ENCODE data around the gene LMTK3.
"Not testable (repeated sequence)": the region's sequence is repeated elsewhere in the genome, so short reads cannot be mapped to it uniquely, and the experiment has no call there.

The LMTK3 gene

GRCh38 chr19:48507911-48508439, 3.7 kb downstream of the LMTK3 start:
- no peak for DNase-seq

DNA sequence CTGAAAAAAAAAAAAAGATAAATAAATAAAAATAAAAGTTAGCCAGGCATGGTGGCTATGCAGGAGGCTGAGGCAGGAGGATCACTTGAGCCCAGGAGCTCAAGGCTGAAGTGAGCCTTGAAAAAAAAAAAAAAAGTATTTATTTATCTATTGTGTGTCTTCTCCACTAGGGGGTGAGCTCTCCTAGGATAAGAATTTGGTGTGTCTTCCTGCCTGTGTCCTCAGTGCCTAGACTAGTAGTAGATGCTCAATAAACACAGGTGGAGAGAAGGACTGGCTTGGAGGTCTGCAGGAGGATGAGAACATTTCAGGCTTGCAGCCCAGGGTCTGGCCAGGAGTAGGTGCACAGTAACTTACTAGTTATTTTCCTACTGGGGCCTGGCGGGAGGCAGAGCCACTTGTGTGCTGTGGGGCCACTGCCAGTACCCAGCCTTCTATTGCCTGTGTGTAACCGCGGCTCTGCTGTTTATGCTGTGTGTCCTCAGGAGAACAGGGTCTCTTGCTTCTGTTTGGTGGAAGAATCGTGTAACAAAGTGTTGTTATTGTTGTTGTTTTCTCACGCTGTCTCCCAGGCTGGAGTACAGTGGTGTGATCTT, 5.4 kb downstream of the LMTK3 start:
- no peak for DNase-seq

GRCh38 chr19:48502350-48503018, 9.2 kb downstream of the LMTK3 start:
- DNase-seq, result no peak

- peak; percentile 97 for DNase-seq
These were observed 9.9 kb downstream of the LMTK3 start for GRCh38 chr19:48501494-48502349.

DNA sequence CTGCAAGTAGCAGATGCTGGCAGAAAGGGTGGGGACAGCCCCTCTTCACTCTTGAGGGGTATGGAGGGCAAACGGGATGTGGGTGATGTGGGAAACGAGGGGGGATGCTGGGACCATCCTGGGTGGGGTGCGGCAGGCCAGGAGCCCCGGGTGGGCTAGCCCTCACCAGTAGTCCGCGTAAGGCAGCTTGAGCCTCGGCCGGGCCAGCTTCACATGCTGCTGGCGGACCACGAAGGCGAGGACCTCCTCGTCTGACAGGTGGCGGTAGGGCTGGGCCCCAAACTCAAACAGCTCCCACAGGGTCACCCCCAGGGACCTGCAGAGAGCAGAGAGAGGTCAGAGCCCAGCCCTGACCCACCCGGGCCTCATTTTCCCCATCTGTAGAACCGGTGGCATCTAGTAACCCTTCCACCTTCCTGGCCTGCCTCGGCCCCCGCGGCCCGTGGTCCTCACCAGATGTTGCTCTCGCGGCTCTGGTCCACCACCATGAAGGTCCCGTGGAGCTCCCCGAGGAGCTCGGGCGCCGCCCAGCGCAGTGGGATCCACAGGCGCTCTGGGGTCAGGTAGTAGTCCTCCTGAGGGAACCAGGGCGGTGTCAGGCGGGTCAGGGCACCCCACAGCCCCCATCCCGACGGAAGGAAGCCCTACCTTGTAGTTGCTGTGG, 10.7 kb downstream of the LMTK3 start:
- no peak for DNase-seq

DNA sequence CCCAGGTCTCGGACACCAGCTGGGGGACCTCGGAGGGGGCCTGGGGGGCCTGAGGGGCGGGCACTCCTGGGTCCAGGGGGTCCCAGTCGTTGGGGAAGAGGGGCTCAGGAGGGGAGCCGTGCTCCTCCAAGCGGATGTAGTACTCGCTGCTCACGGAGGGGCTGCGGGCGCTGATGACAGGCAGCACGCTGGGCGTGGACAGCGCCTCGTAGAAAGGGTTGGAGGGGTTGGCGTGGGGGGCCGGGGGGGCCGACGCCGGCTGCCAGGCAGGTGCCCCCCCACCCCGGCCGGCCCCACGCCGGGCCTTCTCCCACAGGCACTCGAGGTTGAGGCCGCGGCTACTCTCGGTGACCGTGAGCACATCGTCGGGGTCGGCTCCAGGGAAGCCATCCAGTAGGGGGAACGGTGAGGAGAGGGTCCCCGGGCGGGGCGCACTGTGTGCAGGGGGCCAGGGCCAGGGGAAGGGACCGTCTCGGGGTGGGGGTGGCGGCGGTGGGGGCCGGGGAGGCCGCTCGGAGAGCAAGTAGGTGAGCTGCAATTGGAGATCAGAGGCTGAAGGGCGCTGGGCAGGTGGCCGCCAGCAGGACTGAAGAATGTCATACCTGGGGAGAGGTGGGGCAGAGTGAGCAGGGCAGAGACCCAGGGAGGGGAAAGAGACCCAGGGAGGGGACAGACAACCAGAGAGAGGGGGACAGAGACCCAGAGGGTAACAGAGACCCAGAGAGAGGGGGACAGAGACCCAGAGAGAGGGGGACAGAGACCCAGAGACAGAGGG, 12.1 kb downstream of the LMTK3 start:
- no peak for DNase-seq

- DNase-seq, result no peak
These were observed 12.9 kb downstream of the LMTK3 start for GRCh38 chr19:48498595-48499311.

- no peak for DNase-seq
These were observed 13.7 kb downstream of the LMTK3 start for GRCh38 chr19:48497728-48498594.

DNA sequence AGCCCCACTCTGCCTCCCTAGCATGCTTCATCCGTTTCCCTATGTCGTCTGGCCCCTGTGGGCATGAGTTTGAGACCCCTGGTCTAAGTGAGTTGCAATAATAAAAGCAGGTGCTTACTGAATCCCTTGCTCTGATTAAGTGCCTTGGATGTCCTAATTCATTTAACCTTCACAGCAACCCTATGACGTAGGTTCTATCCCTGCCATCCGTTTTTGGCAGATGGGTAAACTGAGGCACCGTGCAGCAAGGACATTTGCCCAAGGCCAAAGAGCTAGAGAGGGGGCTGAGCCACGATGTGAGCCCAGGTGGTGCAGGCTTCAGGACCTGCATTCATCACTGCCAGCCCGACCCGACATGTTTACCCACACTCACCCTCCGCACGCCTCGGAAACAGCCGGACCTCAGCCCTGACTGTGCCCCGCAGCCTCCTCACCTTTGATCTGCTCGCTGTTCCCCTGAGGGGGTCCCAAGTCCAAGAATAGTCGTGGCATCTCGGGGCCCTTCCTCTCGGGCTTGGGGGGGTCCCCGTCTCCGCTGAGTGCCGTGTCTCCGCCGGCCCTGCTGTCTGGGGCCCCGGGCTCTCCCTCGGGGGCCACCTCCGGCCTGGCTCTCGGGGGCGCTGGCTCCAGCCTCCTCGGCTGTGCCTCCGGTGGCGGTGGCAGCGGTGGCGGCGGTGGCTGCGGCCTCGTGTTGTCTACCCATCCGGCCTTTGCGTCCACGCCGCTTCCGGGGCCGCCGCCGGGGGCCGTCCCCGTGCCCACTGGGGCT, 14.5 kb downstream of the LMTK3 start:
- no peak for DNase-seq

GRCh38 chr19:48495396-48495795, 16.2 kb downstream of the LMTK3 start:
- no peak for DNase-seq

- no peak for DNase-seq
These were observed 17.8 kb downstream of the LMTK3 start for GRCh38 chr19:48493718-48494401.

GRCh38 chr19:48492925-48493717, 18.5 kb downstream of the LMTK3 start:
- peak; percentile 98 for DNase-seq

- DNase-seq, result no peak
These were observed 19.9 kb downstream of the LMTK3 start for GRCh38 chr19:48491793-48492123.

DNA sequence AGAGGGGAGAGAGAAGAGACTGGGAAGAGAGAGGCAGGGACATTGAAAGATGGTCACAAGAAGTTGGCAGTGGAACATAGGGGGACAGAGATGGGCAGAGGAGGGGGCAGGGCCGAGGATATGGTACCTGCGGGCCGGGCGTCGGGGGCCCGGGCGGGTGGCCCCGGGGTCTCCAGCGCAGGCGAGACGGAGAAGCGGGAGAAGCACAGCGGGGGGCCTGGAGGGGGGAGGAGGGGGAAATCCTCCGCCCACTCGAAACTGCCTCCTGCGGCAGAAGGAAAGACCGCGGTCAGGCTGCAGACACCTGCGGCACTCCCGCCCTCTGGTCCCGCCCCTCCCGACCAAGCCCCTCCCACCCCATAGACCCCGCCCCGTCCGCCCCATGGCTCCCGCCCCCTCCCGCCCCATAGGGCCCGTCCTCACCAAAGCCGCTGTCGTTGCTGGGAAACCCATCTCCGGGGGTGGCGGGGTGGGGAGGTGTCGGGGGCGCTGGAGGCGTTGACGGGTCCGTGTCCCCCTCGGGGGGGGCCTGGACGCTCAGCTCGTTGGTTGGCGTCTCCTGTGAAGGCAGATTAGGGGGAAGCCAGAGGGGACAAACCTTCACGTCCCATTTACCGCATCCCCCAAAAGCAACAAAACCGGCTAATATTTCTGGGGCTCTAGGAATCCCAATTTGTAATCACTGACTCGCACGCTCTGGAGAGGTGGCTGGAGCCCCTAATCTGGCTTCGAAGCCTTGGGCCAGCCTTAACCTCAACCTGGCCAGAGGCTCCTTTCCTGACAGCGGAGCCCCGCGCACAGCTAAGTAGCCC, 20.4 kb downstream of the LMTK3 start:
- peak; percentile 64 for DNase-seq

- peak; percentile 59 for DNase-seq
These were observed 21.9 kb downstream of the LMTK3 start for GRCh38 chr19:48489608-48490216.

- not testable (repeated sequence) for DNase-seq
These were observed 23.2 kb downstream of the LMTK3 start for GRCh38 chr19:48488478-48488877.

- no peak for DNase-seq
These were observed 23.7 kb downstream of the LMTK3 start for GRCh38 chr19:48487948-48488347.
